Measurements from ENCODE around the gene SFXN3.

The SFXN3 gene

DNA sequence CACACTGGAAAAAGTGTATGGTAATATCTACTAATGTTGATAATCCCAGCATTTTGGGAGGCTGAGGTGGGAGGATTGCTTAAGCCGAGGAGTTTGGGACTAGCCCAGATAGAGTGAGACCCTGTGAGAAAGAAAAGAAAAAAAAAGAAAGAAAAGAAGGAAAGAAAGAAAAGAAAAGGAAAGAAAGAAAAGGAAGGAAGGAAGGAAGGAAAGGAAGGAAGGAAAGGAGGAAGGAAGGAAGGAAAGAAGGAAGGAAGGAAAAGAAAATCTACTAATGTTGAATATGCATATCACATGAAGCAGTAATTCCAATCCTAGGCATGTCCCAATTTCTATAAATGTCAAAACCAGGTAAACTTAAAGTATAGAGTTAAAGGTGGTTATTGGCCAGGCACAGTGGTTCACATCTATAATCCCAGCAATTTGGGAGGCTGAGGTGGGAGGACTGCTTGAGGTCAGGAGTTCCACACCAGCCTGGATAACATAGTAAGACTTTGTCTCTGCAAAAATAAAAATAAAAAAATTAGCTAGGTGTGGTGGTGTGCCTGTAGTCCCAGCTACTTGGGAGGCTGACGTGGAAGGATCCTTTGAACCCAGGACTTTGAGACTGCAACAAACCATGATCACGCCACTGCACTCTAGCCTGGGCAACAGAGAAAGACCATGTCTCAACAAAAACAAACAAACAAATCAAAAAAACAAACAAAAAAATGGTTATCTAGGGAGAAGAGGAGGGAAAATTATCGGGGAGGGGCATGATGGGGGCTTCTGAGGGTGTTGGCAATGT, 25.5 kb downstream of the SFXN3 start:
- no peak for DNase-seq (ENCODE audit: low read depth, low spot score)

- DNase-seq (ENCODE audit: low read depth, low spot score) = peak; percentile 77
These were observed 29.3 kb downstream of the SFXN3 start for GRCh38 chr10:101060036-101060950.

GRCh38 chr10:101060951-101061623, 30.1 kb downstream of the SFXN3 start:
- DNase-seq (ENCODE audit: low read depth, low spot score) = peak; percentile 77

DNA sequence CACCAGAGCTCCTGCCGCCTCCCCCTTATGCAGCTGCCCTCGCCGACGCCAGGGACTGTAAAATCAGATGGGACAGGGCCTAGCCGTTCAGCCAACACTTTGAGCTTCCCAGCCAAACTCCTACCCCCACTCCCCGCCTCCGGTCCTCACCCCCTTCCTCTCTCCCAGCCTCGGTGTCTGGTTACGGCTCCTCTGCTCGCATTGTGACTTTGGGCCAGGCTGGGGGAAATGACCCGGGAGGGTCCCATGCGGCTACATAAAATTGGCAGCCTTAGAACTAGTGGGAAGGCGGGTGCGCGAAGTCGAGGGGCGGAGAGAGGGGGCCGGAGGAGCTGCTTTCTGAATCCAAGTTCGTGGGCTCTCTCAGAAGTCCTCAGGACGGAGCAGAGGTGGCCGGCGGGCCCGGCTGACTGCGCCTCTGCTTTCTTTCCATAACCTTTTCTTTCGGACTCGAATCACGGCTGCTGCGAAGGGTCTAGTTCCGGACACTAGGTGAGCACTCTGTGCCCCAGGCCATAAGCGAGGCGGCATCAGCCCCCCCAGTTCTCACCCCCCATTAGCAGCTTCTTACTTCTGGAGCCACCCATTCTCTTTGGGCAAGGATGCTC, 30.7 kb downstream of the SFXN3 start, which contains the start of gene KAZALD1:
KAZALD1 (plus strand) TSS at position 366 of the 608 bp plus-strand sequence. CDS start 604 bp downstream, outside the sequence.
- DNase-seq (ENCODE audit: low read depth, low spot score) = no peak

GRCh38 chr10:101062232-101063049, 31.4 kb downstream of the SFXN3 start:
- DNase-seq (ENCODE audit: low read depth, low spot score) = no peak

DNA sequence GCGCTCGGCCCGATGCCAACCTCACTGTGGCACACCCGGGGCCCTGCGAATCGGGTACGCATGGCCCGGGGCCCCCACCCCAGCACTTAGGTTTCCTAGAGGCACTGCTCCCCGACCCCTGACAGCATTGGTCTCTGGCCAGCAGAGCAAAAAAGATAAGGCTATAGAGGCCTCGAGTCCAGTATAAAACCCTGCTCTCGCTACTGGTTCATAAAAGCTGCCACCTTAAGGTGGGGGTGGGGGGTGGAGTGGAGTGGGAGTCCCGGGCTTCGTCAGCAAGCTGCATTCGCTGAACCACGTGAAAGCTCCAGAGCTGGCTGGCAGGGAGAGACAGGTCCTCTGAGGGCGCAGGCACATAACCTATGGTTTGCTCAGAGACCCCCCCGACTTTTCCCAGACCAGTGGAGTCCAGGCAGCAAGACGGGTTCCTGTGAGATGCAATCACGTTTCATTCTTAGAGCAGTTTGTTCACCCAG, 32.1 kb downstream of the SFXN3 start:
- no peak for DNase-seq (ENCODE audit: low read depth, low spot score)

DNA sequence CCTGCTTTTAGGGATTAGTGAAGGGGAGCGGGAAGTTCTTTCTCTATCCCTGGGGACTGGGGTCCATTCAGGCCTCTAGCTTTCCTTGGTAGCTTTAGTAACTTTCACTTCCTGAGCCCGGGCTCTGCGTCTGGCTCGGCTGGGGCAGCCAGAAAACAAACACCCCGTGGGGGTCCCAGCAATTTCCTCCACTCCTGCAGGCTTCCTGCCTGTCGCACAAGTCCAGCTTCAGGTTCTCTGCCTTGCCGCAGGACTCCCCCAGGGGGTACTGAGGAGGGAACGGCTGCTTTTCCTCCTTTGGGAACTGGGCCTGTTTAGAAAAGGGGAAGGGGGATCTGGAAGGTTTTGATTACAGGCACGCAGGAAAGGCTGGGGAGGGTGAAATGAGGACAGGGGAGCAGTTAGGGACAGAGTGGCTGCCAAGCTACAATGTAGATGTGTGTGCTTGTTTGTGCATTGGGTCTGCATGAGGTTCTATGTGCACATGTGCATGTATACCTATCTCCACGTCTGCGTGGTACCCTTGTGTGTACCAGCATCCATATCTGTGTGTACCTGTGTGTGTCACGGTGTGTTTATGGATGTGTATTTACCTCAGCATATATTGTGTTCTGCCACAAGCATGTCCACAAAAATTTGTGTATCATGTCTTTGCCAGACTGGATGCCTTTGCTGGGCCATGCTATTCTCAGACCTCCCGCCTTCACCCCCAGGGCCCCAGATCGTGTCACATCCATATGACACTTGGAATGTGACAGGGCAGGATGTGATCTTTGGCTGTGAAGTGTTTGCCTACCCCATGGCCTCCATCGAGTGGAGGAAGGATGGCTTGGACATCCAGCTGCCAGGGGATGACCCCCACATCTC, 32.7 kb downstream of the SFXN3 start:
- no peak for DNase-seq (ENCODE audit: low read depth, low spot score)

DNA sequence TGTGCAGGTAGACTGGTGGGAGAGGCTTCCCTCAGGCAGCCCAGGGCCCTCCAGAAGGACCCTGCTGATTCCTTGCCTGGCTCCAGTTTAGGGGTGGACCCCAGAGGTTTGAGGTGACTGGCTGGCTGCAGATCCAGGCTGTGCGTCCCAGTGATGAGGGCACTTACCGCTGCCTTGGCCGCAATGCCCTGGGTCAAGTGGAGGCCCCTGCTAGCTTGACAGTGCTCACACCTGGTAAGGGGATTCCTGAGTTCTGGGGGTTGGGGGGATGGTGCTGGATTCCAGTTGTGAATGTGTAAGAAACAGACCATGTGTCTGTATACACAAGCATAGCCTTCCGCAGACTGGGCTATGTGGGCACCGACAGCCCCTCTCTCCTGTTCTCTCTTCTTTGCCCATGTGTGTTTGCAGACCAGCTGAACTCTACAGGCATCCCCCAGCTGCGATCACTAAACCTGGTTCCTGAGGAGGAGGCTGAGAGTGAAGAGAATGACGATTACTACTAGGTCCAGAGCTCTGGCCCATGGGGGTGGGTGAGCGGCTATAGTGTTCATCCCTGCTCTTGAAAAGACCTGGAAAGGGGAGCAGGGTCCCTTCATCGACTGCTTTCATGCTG, 33.5 kb downstream of the SFXN3 start:
- DNase-seq (ENCODE audit: low read depth, low spot score) = no peak

- no peak for DNase-seq (ENCODE audit: low read depth, low spot score)
These were observed 34.6 kb downstream of the SFXN3 start for GRCh38 chr10:101065481-101066145.

- DNase-seq (ENCODE audit: low read depth, low spot score) = no peak
These were observed 35.3 kb downstream of the SFXN3 start for GRCh38 chr10:101066146-101066895.

- no peak for DNase-seq (ENCODE audit: low read depth, low spot score)
These were observed 35.9 kb downstream of the SFXN3 start for GRCh38 chr10:101066896-101067355.

DNA sequence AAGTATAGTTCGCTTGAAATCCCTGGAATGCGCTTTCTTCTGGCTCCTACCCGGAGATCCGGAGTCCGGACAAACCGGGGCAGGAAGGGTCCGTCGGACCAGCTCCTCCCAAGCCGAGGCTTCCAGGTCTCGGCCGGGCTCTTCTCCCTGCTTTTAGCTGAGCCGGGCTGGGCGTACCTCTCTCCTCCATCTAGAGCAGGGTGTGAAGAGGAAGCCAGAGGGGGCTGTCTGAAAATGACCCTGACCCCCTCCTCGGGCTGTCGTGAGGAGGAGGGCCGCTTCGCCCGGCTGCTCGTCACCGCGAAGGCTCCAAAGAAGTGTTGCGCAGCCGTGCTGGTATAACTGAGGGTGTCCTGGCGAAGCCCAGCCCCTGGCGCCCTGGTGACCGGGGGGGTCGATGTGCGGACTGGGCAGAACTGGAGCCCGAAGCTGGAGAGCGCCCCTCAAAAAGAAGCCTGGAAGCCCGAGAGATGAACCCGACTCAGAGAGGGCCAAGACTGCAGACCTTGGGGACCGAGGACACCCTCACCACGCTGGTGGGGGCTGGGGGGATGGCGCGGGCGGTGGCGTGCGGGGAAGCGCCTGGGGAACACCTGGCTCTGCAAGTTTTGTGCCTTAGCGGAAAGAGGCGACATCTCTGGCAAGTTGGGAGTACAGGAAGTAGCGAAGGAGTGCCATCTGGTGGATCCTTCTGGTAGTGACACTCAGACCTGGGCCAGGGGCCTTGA, 36.5 kb downstream of the SFXN3 start:
- DNase-seq (ENCODE audit: low read depth, low spot score) = peak; percentile 51

GRCh38 chr10:101069441-101069840, 38.4 kb downstream of the SFXN3 start:
- DNase-seq (ENCODE audit: low read depth, low spot score) = no peak

DNA sequence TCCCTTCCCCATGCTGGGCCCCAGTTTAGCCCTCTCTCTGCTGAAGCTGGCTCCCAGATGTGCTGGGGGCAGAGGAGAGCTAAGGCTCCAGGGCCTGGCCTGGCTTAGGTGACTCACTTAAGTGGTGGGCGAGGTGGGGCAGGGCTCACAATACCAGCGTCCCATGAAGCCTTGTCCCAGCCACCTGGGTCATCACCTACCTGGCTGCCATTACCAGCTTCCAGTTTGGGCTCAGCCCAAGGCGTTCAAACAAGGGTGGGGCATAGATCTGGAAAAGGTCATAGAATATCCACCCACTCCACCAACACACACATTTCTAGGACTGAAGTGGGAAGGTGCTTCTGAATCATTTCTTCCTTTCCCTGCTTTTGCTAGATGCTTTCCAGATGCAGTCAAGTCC, 39.1 kb downstream of the SFXN3 start:
- DNase-seq (ENCODE audit: low read depth, low spot score) = no peak

DNA sequence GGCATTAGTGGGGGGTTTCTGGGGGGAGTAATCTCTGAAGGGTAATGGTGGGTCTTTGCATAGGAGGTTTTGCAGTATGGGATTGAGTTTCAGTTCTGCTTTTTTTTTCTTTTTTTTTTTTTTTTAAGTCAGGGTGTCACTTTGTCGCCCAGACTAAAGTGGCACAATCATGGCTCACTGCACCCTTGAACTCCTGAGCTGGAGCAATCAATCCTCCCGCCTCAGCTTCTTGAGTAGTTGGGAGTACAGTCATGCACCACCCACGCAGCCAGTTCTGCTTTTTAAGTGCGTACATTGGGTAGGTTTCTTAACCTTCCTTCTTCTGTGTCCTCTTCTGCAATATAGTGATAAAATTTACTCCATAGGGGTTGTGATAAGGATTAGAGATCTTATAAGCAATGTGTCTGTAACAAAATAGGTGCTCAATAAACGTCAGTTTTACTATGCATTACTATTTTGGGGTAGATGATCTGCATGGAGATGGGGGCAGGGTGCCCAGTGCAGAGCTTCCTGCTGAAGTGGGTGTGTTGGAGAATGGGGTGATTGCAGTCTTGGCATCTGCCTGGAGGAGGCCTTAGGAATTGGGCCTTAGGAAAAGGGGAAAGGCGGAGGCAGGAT, 40.3 kb downstream of the SFXN3 start:
- DNase-seq (ENCODE audit: low read depth, low spot score) = no peak

DNA sequence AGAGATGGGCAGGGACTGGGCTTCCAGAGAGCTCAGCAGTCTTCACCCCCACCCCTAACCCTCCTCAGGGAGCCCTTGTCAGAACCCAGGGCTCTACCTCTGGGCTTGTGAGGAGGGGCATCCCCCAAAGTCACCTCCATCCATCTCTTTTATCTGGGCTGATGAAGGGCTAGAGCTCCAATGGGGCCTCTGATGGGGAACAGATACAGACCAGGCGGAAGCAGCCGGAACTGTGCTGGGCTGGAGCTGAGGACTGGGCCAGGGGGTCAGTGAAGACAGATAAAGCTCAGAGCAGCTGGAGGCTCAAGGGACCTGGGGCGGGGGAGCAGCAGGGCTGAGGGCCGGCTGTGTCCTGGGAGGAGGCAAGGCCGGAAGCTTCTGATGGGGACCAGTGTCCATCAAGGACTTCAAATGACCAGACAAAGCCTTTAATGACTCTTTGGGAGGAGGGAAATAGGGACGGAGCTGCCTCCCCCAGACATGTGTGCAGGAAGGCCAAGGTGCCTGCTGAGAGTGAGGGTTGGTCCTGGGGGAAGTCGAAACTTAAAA, 40.9 kb downstream of the SFXN3 start:
- no peak for DNase-seq (ENCODE audit: low read depth, low spot score)

Data from activated CD4-positive, CD25-positive, alpha-beta regulatory T cell treated with anti-CD3 and anti-CD28 coated beads, Interleukin-2, amount 50 U/mL, for 16 hours (primary cell).